Measurements from ENCODE around the gene GARIN5A. TPM values are rescaled to one million over a fixed set of nuclear protein-coding genes. Genes with fewer than 3 reads are reported as not detected.

Gene GARIN5A
- total and polyA plus RNA-seq, 9 of the 15 experiments (the other 6 are each of a cell fraction or from before 2014, with no cell fraction given) = 0.10 to 0.82 (median 0.23) TPM; not detected in 2

- TF ChIP-seq UBTF (IDR thresholded peaks at IDR 0.05; ENCODE audit: borderline replicate concordance in 1 of 2, low read depth in 2 of 2, low read length in 2 of 2) (0 out of 4 replicates have a peak, but pooled peaks of 1 of the 2 experiments have one; percentile 15), HOXB6 (CRISPR knock-in tag; IDR thresholded peaks at IDR 0.05; ENCODE audit: borderline replicate concordance) (no peak), MBD2 (IDR thresholded peaks at IDR 0.05; ENCODE audit: borderline replicate concordance, low read depth) (peak; percentile 60; the same call in 1 of the 2 replicates), ZNF696 (CRISPR knock-in tag; conservative IDR thresholded peaks at IDR 0.05) (no peak), ZNF253 (CRISPR knock-in tag; conservative IDR thresholded peaks at IDR 0.05) (no peak), ZNF232 (CRISPR knock-in tag; IDR thresholded peaks at IDR 0.05) (no peak), KLF6 (CRISPR knock-in tag; IDR thresholded peaks at IDR 0.05; ENCODE audit: borderline replicate concordance) (no peak), HNRNPK (IDR thresholded peaks at IDR 0.05; ENCODE audit: low read depth, low read length, poor library complexity, severe bottlenecking) (no peak), NFIX (CRISPR knock-in tag; IDR thresholded peaks at IDR 0.05; ENCODE audit: low read depth) (no peak), XRCC5 (IDR thresholded peaks at IDR 0.05; ENCODE audit: low read depth, low read length) (no peak), VEZF1 (CRISPR knock-in tag; IDR thresholded peaks at IDR 0.05) (peak; percentile 50), FUS (optimal IDR thresholded peaks at IDR 0.05; ENCODE audit: low read depth, low read length) (no peak)
- TF ChIP-seq, protein P1, sequence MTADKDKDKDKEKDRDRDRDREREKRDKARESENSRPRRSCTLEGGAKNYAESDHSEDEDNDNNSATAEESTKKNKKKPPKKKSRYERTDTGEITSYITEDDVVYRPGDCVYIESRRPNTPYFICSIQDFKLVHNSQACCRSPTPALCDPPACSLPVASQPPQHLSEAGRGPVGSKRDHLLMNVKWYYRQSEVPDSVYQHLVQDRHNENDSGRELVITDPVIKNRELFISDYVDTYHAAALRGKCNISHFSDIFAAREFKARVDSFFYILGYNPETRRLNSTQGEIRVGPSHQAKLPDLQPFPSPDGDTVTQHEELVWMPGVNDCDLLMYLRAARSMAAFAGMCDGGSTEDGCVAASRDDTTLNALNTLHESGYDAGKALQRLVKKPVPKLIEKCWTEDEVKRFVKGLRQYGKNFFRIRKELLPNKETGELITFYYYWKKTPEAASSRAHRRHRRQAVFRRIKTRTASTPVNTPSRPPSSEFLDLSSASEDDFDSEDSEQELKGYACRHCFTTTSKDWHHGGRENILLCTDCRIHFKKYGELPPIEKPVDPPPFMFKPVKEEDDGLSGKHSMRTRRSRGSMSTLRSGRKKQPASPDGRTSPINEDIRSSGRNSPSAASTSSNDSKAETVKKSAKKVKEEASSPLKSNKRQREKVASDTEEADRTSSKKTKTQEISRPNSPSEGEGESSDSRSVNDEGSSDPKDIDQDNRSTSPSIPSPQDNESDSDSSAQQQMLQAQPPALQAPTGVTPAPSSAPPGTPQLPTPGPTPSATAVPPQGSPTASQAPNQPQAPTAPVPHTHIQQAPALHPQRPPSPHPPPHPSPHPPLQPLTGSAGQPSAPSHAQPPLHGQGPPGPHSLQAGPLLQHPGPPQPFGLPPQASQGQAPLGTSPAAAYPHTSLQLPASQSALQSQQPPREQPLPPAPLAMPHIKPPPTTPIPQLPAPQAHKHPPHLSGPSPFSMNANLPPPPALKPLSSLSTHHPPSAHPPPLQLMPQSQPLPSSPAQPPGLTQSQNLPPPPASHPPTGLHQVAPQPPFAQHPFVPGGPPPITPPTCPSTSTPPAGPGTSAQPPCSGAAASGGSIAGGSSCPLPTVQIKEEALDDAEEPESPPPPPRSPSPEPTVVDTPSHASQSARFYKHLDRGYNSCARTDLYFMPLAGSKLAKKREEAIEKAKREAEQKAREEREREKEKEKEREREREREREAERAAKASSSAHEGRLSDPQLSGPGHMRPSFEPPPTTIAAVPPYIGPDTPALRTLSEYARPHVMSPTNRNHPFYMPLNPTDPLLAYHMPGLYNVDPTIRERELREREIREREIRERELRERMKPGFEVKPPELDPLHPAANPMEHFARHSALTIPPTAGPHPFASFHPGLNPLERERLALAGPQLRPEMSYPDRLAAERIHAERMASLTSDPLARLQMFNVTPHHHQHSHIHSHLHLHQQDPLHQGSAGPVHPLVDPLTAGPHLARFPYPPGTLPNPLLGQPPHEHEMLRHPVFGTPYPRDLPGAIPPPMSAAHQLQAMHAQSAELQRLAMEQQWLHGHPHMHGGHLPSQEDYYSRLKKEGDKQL (CRISPR knock-in tag; IDR thresholded peaks at IDR 0.05; ENCODE audit: borderline replicate concordance) = no peak
- TF ChIP-seq, protein P2, sequence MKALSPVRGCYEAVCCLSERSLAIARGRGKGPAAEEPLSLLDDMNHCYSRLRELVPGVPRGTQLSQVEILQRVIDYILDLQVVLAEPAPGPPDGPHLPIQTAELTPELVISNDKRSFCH (CRISPR knock-in tag; IDR thresholded peaks at IDR 0.05) = no peak
- TF ChIP-seq, protein P2 (tag; IDR thresholded peaks at IDR 0.05) = 0 out of 2 replicates have a peak, but pooled peaks have one; percentile 49
Observed at GRCh38 chr19:50476224-50476906, at the start of gene GARIN5A, which contains the start of gene EMC10 (continued).
